ENCODE results near the gene OR6X1.

DNA sequence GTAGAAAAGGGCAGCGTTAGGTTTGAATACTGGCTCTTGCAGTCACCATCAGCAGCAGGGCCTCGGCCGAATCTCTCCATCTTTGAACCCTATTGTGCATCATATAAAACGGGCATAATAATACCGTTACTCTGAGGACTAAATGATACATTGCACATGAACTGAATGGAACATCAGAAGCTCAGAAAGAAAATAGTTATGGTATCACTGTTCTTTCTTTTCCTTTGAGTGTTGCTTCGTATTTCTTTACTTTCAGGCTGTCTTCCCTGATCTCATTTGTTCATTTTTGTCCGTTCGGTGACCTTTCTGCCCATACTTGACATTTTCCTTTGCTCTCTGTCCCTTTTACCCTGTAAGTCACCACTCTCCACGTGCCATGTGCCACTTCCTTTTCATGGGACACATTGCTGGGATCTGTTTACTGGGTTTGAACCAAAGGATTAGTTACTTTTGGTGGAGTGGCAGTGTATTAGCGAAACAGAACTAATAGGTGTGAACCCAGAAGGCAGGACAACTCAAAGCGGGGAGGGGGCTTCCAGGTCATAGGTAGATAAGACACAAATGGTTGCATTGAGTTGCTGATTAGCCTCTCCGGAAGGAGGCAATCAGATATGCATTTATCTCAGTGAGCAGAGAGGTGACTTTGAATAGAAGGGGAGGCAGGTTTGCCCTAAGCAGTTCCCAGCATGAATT lies 12.1 kb downstream of the OR6X1 start:
- no peak for TF ChIP-seq KDM4A (IDR thresholded peaks at IDR 0.05; ENCODE audit: low read depth, low read length, severe bottlenecking)
- TF ChIP-seq RAD21 (IDR thresholded peaks at IDR 0.05 in 1 of 2, conservative IDR thresholded peaks at IDR 0.05 in 1 of 2; ENCODE audit: low read depth in 2 of 2, low read length in 2 of 2) = no peak
- TF ChIP-seq, protein P1, sequence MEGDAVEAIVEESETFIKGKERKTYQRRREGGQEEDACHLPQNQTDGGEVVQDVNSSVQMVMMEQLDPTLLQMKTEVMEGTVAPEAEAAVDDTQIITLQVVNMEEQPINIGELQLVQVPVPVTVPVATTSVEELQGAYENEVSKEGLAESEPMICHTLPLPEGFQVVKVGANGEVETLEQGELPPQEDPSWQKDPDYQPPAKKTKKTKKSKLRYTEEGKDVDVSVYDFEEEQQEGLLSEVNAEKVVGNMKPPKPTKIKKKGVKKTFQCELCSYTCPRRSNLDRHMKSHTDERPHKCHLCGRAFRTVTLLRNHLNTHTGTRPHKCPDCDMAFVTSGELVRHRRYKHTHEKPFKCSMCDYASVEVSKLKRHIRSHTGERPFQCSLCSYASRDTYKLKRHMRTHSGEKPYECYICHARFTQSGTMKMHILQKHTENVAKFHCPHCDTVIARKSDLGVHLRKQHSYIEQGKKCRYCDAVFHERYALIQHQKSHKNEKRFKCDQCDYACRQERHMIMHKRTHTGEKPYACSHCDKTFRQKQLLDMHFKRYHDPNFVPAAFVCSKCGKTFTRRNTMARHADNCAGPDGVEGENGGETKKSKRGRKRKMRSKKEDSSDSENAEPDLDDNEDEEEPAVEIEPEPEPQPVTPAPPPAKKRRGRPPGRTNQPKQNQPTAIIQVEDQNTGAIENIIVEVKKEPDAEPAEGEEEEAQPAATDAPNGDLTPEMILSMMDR (IDR thresholded peaks at IDR 0.05; ENCODE audit: control extremely low read depth in 1 of 3, insufficient read depth in 1 of 3, low read depth in 1 of 3, low read length in 3 of 3) = no peak
- no peak; a peak in 1 of 3 replicates for TF ChIP-seq POLR2A (IDR thresholded peaks at IDR 0.05; ENCODE audit: control extremely low read depth in 1 of 2, low read depth in 2 of 2, low read length in 2 of 2)
- no peak for TF ChIP-seq POLR2AphosphoS5 (IDR thresholded peaks at IDR 0.05; ENCODE audit: low read depth, low read length)
- no peak for TF ChIP-seq TAF1 (IDR thresholded peaks at IDR 0.05; ENCODE audit: low read depth, low read length)
- TF ChIP-seq BCL11A (IDR thresholded peaks at IDR 0.05; ENCODE audit: low read depth in 2 of 2, low read length in 2 of 2) = no peak
- no peak for TF ChIP-seq ASH2L (IDR thresholded peaks at IDR 0.05; ENCODE audit: low read length)
